H1 (cell line): ENCODE results near the gene CTDP1. TPM values are rescaled to one million over a fixed set of nuclear protein-coding genes. Genes with fewer than 3 reads are reported as not detected.

ENCODE experiments used
- CTCF ChIA-PET: fragments of 300-600 bp; sonication (Branson Sonifier 250); formaldehyde crosslinking; loops from one replicate; lab custom pipeline; 2021; ENCODE audit not compliant: partially characterized antibody; lab: Charles Lee
- POLR2A ChIA-PET: fragments of 300-600 bp; sonication (Branson Sonifier 250); formaldehyde crosslinking; loops from one replicate; lab custom pipeline; 2021; ENCODE audit warnings: inconsistent platforms; ENCODE audit not compliant: partially characterized antibody; lab: Charles Lee
- DNase-seq, 2 experiments: peaks; one replicate each; pipeline versions ENCODE4 v3.0.0 to v3.0.0-alpha.2; 2010 to 2022; ENCODE audit warnings: low spot score in 2 of 2, low read depth in 1 of 2, mixed read lengths in 1 of 2
- FAIRE-seq: peaks from 2 replicates; lab custom pipeline; 2011; peaks lifted over from hg19 to GRCh38; lab: Jason Lieb, UNC
- H2AFZ ChIP-seq: 2 replicates; pipeline ENCODE4 v1.8.1; 2012; ENCODE audit warnings: low read length, inconsistent platforms
- H2AK5ac ChIP-seq: 2 replicates; pipeline ENCODE4 v1.6.1; 2013; ENCODE audit warnings: low read depth, low read length
- H2BK120ac ChIP-seq: replicated peaks from 2 replicates; pipeline ENCODE3; 2013; ENCODE audit warnings: low read depth, low read length, inconsistent platforms
- H2BK12ac ChIP-seq: 2 replicates; pipeline ENCODE4 v1.6.1; 2013; ENCODE audit warnings: low read depth, low read length
- H2BK15ac ChIP-seq: 2 replicates; pipeline ENCODE4 v1.6.1; 2013; ENCODE audit warnings: low read length
- H2BK20ac ChIP-seq: 2 replicates; pipeline ENCODE4 v1.6.1; 2013; ENCODE audit warnings: low read length
- H2BK5ac ChIP-seq: 2 replicates; pipeline ENCODE4 v1.6.1; 2013; ENCODE audit warnings: low read depth, low read length
- H3K14ac ChIP-seq: 2 replicates; pipeline ENCODE4 v1.6.1; 2013; ENCODE audit warnings: inconsistent platforms; ENCODE audit not compliant: insufficient read length
- H3K18ac ChIP-seq: 2 replicates; pipeline ENCODE4 v1.6.1; 2013; ENCODE audit warnings: low read length; ENCODE audit errors: extremely low read depth
- H3K23ac ChIP-seq: 2 replicates; pipeline ENCODE4 v1.6.1; 2013; ENCODE audit warnings: inconsistent platforms; ENCODE audit not compliant: insufficient read length
- H3K23me2 ChIP-seq: 2 replicates; pipeline ENCODE4 v1.6.1; 2013; ENCODE audit warnings: low read depth, low read length
- H3K27ac ChIP-seq: 2 replicates; pipeline ENCODE4 v1.6.1; 2011; ENCODE audit warnings: low read depth, low read length, inconsistent platforms
- H3K27me3 ChIP-seq, 4 experiments: replicated peaks in 1 of 4; 1 replicate in 1 of 4; 2 replicates in 3 of 4; pipeline versions ENCODE4 v1.6.1 to v1.8.1; 2011 to 2013; ENCODE audit warnings: low read length in 3 of 4, mild to moderate bottlenecking in 3 of 4, inconsistent platforms in 2 of 4, mixed read lengths in 2 of 4, moderate library complexity in 1 of 4; ENCODE audit not compliant: control insufficient read depth in 3 of 4, insufficient read depth in 3 of 4; ENCODE audit errors: extremely low read depth in 1 of 4
- H3K36me3 ChIP-seq, 4 experiments: 2 replicates each; pipeline versions ENCODE4 v1.6.1 to v1.8.1; 2011 to 2013; ENCODE audit warnings: mild to moderate bottlenecking in 4 of 4, low read length in 3 of 4, moderate library complexity in 2 of 4, control low read depth in 1 of 4, inconsistent platforms in 1 of 4; ENCODE audit not compliant: insufficient read depth in 4 of 4, control insufficient read depth in 2 of 4
- H3K4ac ChIP-seq: replicated peaks from 2 replicates; pipeline ENCODE3; 2013; ENCODE audit warnings: low read length, low read depth, mixed read lengths, inconsistent platforms; ENCODE audit not compliant: insufficient read length
- H3K4me1 ChIP-seq, 4 experiments: replicated peaks in 1 of 4; 1 replicate in 1 of 4; 2 replicates in 3 of 4; pipeline versions ENCODE4 v1.6.1 to v1.8.1; 2011 to 2013; ENCODE audit warnings: low read length in 3 of 4, inconsistent platforms in 2 of 4, mixed read lengths in 1 of 4; ENCODE audit not compliant: insufficient read depth in 4 of 4, control insufficient read depth in 3 of 4
- H3K4me2 ChIP-seq, 2 experiments: 2 replicates each; pipeline versions ENCODE4 v1.6.1 to v1.8.1; 2011 to 2013; ENCODE audit warnings: low read depth in 2 of 2, low read length in 2 of 2, control low read depth in 1 of 2, inconsistent platforms in 1 of 2, mild to moderate bottlenecking in 1 of 2; ENCODE audit not compliant: insufficient read depth in 1 of 2
- H3K4me3 ChIP-seq, 4 experiments: fragments of 200-600, 300-600 bp in 1 of 4; sonication (generic), shearing (Covaris generic), sonication (Bioruptor Twin) in 1 of 4; 2 replicates each; pipeline versions ENCODE4 v1.5.1 to v1.8.1; 2011 to 2016; ENCODE audit warnings: low read length in 4 of 4, low read depth in 3 of 4, control low read depth in 2 of 4, inconsistent platforms in 2 of 4, mild to moderate bottlenecking in 2 of 4, mixed read lengths in 1 of 4, moderate library complexity in 1 of 4; ENCODE audit not compliant: insufficient read depth in 2 of 4; ENCODE audit errors: extremely low read depth in 1 of 4
- H3K56ac ChIP-seq: replicated peaks from 2 replicates; pipeline ENCODE3; 2013; ENCODE audit warnings: low read depth, mild to moderate bottlenecking, mixed read lengths, low read length, inconsistent platforms; ENCODE audit not compliant: insufficient read length
- H3K79me1 ChIP-seq: 2 replicates; pipeline ENCODE4 v1.6.1; 2013; ENCODE audit warnings: low read depth, low read length, control low read depth
- H3K79me2 ChIP-seq, 2 experiments: 2 replicates each; pipeline versions ENCODE4 v1.6.1 to v1.8.1; 2012 to 2013; ENCODE audit warnings: low read length in 2 of 2, mild to moderate bottlenecking in 2 of 2, inconsistent platforms in 1 of 2; ENCODE audit not compliant: insufficient read depth in 2 of 2, control insufficient read depth in 1 of 2
- H3K9ac ChIP-seq, 4 experiments: replicated peaks in 1 of 4; 1 replicate in 1 of 4; 2 replicates in 3 of 4; pipeline versions ENCODE4 v1.6.1 to v1.8.1; 2011 to 2013; ENCODE audit warnings: low read depth in 3 of 4, low read length in 3 of 4, control low read depth in 2 of 4, mild to moderate bottlenecking in 2 of 4, moderate library complexity in 2 of 4, inconsistent platforms in 1 of 4; ENCODE audit errors: extremely low read depth in 1 of 4
- H3K9me3 ChIP-seq, 2 experiments: 2 replicates each; pipeline versions ENCODE4 v1.6.1 to v1.8.1; 2012 to 2013; ENCODE audit warnings: mild to moderate bottlenecking in 2 of 2, moderate library complexity in 2 of 2, control low read depth in 1 of 2, inconsistent platforms in 1 of 2, low read depth in 1 of 2, low read length in 1 of 2, mixed read lengths in 1 of 2; ENCODE audit not compliant: insufficient read depth in 2 of 2
- H4K20me1 ChIP-seq, 2 experiments: replicated peaks in 1 of 2; 2 replicates each; pipeline versions ENCODE3 to v1.8.1; 2011 to 2013; ENCODE audit warnings: inconsistent platforms in 2 of 2, low read length in 2 of 2, mild to moderate bottlenecking in 1 of 2; ENCODE audit not compliant: insufficient read depth in 2 of 2, control insufficient read depth in 1 of 2
- H4K5ac ChIP-seq: 2 replicates; pipeline ENCODE4 v1.6.1; 2013; ENCODE audit warnings: low read length, low read depth, mixed read lengths, inconsistent platforms; ENCODE audit not compliant: insufficient read length
- H4K8ac ChIP-seq: 2 replicates; pipeline ENCODE4 v1.8.0; 2013; ENCODE audit warnings: mild to moderate bottlenecking, moderate library complexity, low read length, inconsistent platforms; ENCODE audit not compliant: insufficient read depth; ENCODE audit errors: extremely low read depth
- H4K91ac ChIP-seq: replicated peaks from 2 replicates; pipeline ENCODE3; 2013; ENCODE audit warnings: low read length, mixed read lengths, inconsistent platforms; ENCODE audit not compliant: insufficient read length
- BRCA1 ChIP-seq: IDR thresholded peaks from 2 replicates; pipeline ENCODE4 v1.6.1; 2012; ENCODE audit warnings: low read depth, low read length, improper control_type of control experiment
- CEBPB ChIP-seq: IDR thresholded peaks from 2 replicates; pipeline ENCODE4 v1.6.1; 2012; ENCODE audit warnings: low read depth, low read length
- CHD1 ChIP-seq: IDR thresholded peaks from 2 replicates; pipeline ENCODE4 v1.6.1; 2012; ENCODE audit warnings: low read depth, low read length, improper control_type of control experiment
- EZH2 ChIP-seq: fragments of 200-600 bp; sonication (generic); IDR thresholded peaks from 2 replicates; pipeline ENCODE4 v1.7.1; 2012; ENCODE audit warnings: low read depth, mild to moderate bottlenecking, moderate library complexity, low read length, inconsistent platforms; ENCODE audit not compliant: severe bottlenecking
- FOSL1 ChIP-seq: IDR thresholded peaks from 2 replicates; pipeline ENCODE4 v1.6.1; 2011; ENCODE audit warnings: mild to moderate bottlenecking, low read depth, low read length, moderate library complexity; ENCODE audit not compliant: insufficient read depth
- GABPA ChIP-seq: IDR thresholded peaks from 2 replicates; pipeline ENCODE4 v1.6.1; 2011; ENCODE audit warnings: mild to moderate bottlenecking, low read length, moderate library complexity, borderline replicate concordance; ENCODE audit not compliant: insufficient read depth
- SP2 ChIP-seq: IDR thresholded peaks from 2 replicates; pipeline ENCODE4 v1.6.1; 2012; ENCODE audit warnings: mild to moderate bottlenecking, low read length, inconsistent platforms
- TBP ChIP-seq: IDR thresholded peaks from 2 replicates; pipeline ENCODE4 v1.6.1; 2011; ENCODE audit warnings: low read depth, low read length, improper control_type of control experiment
- WGBS, 2 experiments: shearing (Covaris generic) in 1 of 2; methylation state at CpG; one replicate each; pipeline versions ENCODE4 v1.1.6 to v1.1.7; 2013 to 2015; ENCODE audit warnings: low lambda C conversion rate in 2 of 2, mixed read lengths in 2 of 2, inconsistent platforms in 1 of 2, low coverage in 1 of 2, missing lambda C conversion rate in 1 of 2; ENCODE audit not compliant: insufficient replicate concordance in 2 of 2, insufficient coverage in 1 of 2, insufficient read length in 1 of 2; ENCODE audit errors: extremely low coverage in 1 of 2, missing lambda C conversion rate in 1 of 2; 5-methylcytosine and 5-hydroxymethylcytosine counted together
- polyA plus RNA-seq, 7 experiments: library from polyadenylated mRNA; depleted of rRNA in 3 of 7; stranded (reverse) in 5 of 7; unstranded in 2 of 7; fragments of >200 nt in 5 of 7; fragments of 200-250 nt in 2 of 7; gene quantifications; 1 replicate in 5 of 7; 2 replicates in 1 of 7; 4 replicates in 1 of 7; pipeline versions ENCODE4 v1.2.1 to v1.2.3, GENCODE V29; 2011 to 2013; ENCODE audit warnings: missing spikeins in 2 of 7, mixed read lengths in 2 of 7
- total RNA-seq: library from RNA; stranded (reverse); fragmentation: NEBNext Ultra II Directional; extraction: Animal tissue kit (Norgen Biotek cat#: 25700); gene quantifications from 2 replicates; pipeline ENCODE4 v1.2.1, GENCODE V29; 2021
- TF ChIP-seq, protein P1 (sequence below), 3 experiments: IDR thresholded peaks; 1 replicate in 2 of 3; 2 replicates in 1 of 3; pipeline versions ENCODE4 v1.5.1 to v1.6.1; 2011; ENCODE audit warnings: low read length in 3 of 3, mild to moderate bottlenecking in 3 of 3, inconsistent platforms in 2 of 3, low read depth in 1 of 3, moderate library complexity in 1 of 3; ENCODE audit not compliant: insufficient read depth in 1 of 3; ENCODE audit errors: control extremely low read depth in 1 of 3

Gene CTDP1
- total and polyA plus RNA-seq, 2 of the 8 experiments (the other 6 are each of a cell fraction or from before 2014, with no cell fraction given) = 16.6 to 37.0 TPM

DNA sequence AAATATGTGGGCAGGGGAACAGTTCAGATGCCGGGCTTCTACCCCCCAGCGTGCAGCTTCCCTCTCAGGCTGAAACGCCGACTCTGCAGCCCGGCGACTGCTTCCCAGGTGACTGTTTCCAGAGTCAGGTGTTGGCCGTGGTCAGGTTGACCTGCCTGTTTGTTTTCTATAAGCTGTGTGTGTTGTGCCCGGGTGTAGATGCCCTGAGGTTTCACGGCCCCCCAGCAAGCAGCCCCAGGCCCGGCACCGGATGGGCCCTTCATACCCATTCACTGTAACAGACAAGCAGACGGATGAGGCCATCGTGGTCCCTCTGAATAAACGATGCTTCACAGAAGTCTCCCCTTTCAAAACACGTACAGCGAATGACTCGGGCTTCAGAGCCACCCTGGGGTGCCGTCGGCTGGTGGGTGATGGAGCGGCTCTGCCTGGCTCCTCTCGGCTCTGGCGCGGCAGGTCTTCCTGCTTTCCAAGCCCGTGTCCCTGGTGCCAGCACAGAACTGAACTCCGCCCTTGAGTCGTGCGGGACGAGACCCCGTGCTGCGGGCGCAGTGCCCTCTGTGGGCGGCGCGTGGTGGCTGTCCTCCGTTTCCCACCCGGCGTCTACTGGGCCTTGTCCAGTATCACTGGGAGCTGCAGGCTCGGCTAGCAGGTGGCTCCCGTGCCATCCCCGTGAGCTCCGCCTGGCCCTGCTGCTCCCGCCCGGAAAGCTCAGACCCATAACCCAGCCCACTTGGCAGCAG lies 103.1 kb downstream of the CTDP1 start:
- H3K27me3 ChIP-seq = peaks cover 9 to 18% (median 16%) of the 10 kb centered on the region in 4 experiments
- no peak overlapping the region for H2BK5ac ChIP-seq
- H3K23me2 ChIP-seq = no peaks in the 10 kb centered on the region
- H3K4me2 ChIP-seq = no peak overlapping the region
- H2AFZ ChIP-seq = no peak overlapping the region
- H3K56ac ChIP-seq = no peak overlapping the region
- no peaks in the 10 kb centered on the region; a peak in 1 of 4 replicates for H3K9me3 ChIP-seq
- no peak overlapping the region for H3K9ac ChIP-seq
- H3K27ac ChIP-seq = no peak overlapping the region
- H2AK5ac ChIP-seq = no peak overlapping the region
- 89% methylated on average over 37 of the region's 43 CpGs; no CpG with 5 or more reads in 1 of the 2 experiments for WGBS, 2 experiments
- H3K36me3 ChIP-seq = no peaks in the 10 kb centered on the region
- no peak overlapping the region for H2BK20ac ChIP-seq
- ChIA-PET CTCF (interaction anchor here (0.6 to 1.0 kb wide), 6 partner anchors 76 to 439 kb away, joined by 3 to 6 read pairs (median 3); no protein-coding TSS in a partner anchor), POLR2A (no interaction called here)
- H3K4me3 ChIP-seq = no peak overlapping the region
- H4K8ac ChIP-seq = no peak overlapping the region
- H4K20me1 ChIP-seq = no peaks in the 10 kb centered on the region
- no peak overlapping the region for H3K14ac ChIP-seq
- no peaks in the 10 kb centered on the region for H3K79me1 ChIP-seq
- FAIRE-seq (no peak), DNase-seq (no peak)
- no peak overlapping the region for H4K91ac ChIP-seq
- H3K4ac ChIP-seq = no peak overlapping the region
- H3K23ac ChIP-seq = no peak overlapping the region
- no peak overlapping the region for H2BK120ac ChIP-seq
- H3K79me2 ChIP-seq = no peaks in the 10 kb centered on the region
- no peak overlapping the region for H2BK12ac ChIP-seq
- no peaks in the 10 kb centered on the region for H3K4me1 ChIP-seq
- no peak overlapping the region for H4K5ac ChIP-seq
- H2BK15ac ChIP-seq = no peak overlapping the region
- no peak overlapping the region for H3K18ac ChIP-seq
- TF ChIP-seq BRCA1 (no peak), TBP (no peak), EZH2 (no peak), FOSL1 (no peak), GABPA (peak; percentile 63; the same call in 1 of the 2 replicates), CHD1 (no peak), CEBPB (no peak), SP2 (no peak)
- TF ChIP-seq, protein P1, sequence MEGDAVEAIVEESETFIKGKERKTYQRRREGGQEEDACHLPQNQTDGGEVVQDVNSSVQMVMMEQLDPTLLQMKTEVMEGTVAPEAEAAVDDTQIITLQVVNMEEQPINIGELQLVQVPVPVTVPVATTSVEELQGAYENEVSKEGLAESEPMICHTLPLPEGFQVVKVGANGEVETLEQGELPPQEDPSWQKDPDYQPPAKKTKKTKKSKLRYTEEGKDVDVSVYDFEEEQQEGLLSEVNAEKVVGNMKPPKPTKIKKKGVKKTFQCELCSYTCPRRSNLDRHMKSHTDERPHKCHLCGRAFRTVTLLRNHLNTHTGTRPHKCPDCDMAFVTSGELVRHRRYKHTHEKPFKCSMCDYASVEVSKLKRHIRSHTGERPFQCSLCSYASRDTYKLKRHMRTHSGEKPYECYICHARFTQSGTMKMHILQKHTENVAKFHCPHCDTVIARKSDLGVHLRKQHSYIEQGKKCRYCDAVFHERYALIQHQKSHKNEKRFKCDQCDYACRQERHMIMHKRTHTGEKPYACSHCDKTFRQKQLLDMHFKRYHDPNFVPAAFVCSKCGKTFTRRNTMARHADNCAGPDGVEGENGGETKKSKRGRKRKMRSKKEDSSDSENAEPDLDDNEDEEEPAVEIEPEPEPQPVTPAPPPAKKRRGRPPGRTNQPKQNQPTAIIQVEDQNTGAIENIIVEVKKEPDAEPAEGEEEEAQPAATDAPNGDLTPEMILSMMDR (IDR thresholded peaks at IDR 0.05; ENCODE audit: control extremely low read depth in 1 of 3, insufficient read depth in 1 of 3, low read depth in 1 of 3, low read length in 3 of 3) = peak in 2 of 3 experiments; percentile 28 to 44; a peak in 2 of 4 replicates
